GM21381 (cell line): ENCODE measurements around the gene CTBP2.

Experiments used
- ATAC-seq: cut with Tn5 transposase; IDR thresholded peaks from one replicate; pipeline ENCODE4 v1.9.1; 2021; ENCODE audit warnings: mild to moderate bottlenecking, moderate library complexity; ENCODE audit not compliant: unreplicated experiment

Gene CTBP2

DNA sequence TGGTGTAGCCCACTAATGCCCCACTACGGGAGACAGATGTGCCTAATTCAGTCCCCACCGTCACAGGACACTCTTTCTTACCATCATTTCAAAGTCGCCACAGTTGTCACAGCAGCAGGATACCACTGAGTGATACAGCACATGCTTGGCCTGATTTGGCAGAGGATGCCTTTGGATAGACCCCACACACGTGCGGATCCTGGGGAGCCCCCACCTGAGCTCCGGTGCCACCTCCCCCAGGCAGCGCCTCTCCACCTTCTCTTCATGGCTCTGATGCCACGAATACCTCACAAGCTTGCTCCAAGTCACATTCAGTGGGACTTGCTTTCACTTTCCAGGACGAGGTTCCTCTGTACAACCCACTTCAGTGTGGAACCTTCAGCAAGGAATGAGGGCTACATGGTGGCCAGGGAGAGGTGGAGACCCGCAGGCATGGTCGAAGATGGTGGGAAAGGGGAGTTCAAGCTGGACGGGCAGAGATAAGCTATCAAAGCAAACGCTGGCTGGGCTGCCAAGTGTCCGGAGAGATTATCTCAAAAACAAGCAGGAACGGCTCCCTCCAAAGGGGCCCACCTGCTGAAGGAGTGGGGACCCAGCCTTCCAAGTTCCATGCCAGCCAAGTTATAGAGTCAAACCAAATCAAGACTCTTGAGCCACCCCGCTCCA, 111.0 kb downstream of the CTBP2 start:
- ATAC-seq = no peak

DNA sequence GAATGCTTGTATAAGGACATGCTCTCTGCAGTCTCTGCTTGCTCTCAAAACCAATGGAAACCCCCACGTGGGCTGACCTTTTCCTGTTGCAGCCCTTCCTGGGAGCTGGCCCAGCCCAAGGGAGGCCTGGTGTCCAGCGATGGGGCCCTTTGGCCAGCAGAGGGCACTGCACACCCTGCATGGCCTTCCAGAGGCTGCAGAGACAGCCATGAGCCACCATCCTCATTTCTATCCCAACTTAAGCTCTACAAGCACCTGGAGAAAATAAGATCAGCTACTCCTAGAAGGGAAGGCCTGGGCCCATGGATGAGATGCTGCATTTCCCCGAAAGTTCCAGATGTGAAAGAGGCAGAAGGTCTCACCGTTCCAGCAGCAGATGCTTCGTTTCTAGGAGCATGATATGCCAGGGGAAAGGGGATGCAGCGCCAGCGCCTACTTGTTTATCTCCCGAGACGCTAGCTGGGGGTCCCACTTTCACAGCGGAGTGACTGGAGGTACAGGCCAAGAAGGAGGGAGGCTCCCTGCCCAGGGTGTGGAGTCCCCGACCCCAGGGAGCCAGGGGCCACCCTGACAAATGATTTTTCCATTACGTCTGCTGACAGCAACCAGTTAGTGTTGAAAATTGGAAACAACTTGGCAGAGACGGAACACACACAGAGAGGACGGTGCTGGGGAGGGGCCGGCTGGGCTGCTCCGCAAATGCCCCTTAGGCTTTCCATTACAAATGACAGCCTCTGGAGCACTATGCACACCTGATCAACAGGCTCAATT, 112.1 kb downstream of the CTBP2 start:
- no peak for ATAC-seq

DNA sequence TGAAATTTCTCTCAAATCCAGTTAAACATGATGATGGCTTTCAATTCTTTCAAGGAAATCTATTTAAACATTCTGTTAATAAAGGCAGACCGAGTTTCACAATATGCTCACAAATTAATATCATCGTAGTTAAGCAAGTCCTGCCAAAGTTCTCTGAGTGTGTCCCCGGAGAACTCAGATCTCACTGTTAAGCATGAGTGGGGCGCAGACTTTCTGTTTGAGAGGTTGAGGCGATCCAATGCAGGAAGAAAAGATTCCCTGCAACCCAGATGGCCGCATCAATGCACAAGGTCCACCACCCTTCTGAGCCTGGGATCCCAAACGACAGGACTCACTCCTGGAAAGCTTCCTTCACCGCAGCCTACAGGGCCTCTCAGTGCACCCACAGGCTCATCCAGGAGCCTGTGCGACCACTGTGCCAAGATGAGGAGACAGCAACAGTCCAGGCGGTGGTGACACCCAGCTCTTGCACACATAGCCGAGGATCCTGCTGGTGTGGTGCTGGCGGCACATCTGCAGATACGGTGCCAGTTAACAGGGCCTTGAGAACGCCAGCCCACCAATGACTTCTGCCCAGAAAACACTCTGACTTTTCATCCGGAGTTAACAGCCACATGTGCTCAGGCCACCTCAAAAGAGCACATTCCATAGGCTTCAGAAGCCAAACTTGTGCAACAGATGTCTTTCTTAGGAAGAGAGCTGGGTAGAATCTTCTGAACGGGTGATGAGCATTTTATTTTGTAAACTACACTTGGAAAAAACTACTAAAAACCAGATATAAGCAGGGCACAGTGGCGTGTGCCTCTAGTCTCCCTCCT, 116.3 kb downstream of the CTBP2 start:
- no peak for ATAC-seq

DNA sequence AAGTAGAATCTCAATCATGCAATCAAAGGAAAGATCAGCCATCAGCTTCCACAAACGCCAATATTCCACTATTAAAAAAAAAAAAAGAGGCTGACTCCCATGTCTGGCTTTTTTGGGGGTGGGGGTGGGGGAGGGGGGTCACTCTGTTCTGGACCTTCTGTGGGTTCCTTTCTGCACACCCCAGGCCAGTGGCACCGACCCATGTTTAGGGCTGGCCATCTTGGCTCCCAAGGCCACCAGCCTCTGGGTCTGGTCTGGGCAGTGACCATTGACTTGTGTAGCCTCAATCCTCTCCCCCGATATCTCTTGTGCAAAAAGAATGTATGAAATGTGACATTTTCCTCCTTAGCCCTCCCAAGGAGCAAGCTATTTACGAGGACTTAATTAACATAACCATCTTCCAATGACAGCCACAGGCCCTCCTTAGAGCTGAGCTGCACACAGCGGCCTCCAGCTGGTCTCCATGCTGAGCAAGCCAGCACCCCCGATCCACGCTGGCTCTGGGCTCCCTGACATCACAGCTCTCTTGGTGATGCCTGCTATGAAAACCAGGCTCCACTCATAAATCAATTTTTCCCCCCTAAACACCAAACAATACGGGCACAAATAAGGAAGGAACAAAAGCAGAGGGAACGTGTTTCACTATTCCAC, 118.4 kb downstream of the CTBP2 start:
- ATAC-seq = no peak

DNA sequence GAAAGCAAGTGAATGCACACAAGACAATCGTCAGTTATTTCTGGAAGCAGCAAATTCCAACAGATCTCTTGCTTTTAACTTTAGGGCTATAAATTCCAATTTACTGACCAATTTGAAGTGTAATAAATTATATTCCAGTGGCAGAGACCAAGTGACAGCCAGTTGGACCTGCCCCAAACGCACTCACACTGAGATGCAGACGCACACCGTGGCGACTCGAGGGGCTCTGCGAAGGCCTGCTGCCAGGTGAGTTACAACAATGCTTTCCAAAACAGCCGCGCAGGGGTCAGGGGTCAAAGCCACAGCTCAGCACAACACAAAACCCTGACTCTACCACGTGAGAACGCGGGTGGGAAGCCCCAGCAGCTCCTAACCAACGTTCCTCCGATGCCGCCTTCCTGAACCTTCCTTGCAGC, 121.0 kb downstream of the CTBP2 start:
- ATAC-seq = no peak

DNA sequence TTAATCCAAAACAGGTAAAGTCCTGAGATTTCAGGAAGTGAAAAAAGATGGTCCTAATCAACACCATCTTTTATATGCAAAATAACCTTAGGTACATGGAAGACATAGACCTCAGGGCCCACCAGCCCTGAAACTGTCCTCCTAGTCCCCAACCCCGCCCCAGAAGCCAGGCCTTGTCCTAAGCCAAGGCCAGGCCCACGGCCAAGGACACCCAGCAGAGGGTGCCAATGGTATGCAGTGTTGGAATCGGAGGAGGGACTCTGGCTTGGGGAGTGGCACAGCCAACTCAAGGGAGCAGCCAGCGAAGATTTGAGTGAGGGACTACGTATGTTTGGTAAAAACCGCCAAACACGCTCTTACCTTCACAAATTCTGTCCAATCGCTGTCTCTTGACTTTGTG, 121.7 kb downstream of the CTBP2 start:
- no peak for ATAC-seq

DNA sequence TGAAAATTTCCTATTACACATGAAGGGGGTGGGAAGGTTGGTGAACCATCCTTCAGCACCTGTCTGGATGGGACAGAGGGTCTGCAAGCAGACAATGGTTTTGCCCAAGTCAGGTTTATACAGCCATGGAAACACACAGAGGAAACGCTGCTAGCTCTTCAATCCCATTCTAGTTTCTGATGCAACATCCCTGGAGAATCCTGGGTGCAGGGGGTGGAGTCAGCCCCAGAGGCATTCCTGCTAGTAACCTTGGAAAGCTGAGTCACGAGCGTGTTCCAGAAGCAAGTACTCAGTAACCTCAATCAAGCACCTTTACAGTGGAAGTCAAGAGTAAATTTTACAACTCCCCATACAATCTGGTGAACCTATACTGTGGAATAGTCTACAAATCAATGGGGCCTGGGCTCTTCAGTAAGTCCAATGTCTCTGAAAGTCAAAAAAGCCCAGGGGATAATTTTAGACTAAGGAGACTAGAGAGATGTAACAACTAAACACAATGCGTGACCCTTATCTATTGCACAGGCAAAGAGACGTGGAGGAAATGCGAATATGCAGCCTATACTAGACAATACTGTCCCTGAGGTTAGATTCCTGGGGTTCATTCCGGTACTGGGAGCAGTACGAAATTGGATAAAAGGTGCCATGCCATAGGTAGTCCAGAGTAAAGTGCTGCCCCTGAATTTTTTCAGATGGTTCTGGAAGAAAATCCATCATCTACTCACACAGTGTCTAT, 123.1 kb downstream of the CTBP2 start:
- no peak for ATAC-seq

DNA sequence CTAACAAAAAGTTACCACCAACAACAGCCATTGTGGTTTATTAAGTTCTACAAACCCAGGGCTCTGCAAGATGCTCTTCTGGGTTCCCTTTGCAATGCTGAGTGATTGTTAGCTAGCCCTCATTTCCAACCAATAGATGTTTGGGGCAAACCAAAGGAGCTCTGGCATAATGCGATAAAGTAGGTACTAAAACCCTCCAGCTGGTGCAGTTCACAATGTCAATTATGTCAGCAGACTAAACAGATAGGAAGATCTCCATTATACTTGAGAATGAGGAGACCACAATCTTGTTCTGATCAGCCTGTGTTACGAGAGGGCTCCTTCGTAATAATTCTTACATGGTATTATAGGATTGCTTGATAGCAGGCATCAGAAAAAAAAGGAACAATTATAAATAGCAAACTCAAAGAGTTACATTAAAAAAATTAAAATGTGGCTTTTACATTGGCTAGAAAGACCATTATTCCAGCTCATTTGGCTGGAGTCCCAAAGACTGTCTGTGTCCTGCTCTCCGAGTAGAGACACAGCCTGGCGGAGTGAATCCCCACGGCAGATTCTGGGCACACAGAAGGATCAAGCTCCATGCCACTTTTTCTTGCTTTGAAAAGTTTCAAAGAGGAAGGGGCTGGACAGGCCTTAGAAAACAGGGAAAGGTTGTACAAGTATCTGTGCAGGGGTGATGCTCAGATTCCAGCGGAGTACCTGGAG, 124.6 kb downstream of the CTBP2 start:
- ATAC-seq = no peak

DNA sequence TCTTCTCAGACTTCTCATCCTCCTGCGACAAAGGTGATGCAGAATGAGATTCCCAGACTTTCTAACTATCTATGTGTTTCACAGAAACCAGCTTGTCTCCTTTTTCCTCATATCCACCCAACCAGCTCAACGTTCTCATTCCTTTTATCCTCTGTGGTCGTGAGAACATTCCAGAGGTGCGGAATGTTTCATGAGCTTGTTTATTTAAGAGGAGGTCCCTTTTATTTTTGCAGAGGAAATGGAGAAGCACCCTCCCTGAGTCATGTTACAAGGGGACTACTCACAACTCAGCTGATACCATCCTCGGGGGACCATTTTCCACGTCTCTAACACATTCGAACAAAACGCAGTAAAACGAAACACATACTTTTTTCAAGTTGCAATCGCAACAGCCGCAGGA, 125.2 kb downstream of the CTBP2 start:
- ATAC-seq = no peak

DNA sequence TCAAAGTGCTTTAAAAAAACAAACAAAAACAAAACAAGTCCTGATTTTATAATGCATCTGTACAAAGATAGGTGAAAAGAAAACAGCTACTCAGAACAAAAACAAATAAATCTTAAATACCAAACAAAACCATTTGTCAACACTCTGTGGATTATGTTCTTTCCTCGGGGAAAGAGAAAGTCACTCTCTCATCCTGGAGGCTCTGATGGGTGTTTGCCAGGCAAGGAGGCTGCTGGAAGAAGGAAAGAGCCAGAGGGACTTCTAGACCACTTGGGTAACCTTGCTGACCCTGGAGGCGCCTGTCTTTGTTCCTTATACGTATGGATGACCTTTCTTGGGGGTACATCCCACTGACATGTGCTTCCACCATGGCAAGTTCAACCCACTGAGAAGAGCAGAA, 125.7 kb downstream of the CTBP2 start:
- no peak for ATAC-seq

DNA sequence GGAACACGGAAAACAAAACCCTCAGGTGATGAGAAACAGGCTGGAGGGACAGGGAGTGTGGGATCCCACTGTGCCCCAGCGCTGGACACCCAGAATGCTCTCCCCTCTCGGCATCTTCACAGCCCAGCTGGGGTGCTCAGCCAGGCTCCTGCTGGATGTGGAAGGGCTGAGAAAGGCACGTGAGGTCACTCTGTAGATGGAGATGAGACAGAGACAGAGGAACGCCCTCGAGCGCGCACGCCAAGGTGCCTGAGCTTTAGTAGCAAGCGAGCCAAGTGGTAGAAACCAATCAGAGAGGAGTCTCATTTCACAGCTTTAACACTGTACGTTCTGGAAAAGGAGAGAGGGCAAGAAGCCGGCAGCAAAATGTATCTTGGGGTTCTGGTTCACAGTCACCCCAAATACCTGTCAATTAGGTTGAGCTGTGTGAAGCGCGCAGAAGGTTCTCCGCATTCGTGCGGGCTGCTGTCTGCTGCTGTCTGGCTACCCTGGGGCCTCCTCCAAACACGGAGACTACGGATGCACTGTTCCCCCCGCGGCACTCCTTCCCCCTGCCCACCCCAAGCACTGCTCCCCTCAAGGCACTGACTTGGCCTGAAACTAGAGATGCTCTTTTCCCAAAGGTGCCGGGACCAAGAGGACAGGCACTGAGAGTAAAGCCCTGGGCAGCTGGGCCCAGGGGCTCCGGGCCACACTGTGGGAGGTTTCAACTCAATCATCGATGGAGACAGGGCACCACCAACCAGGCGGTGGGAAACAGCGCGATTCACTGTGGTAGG, 127.0 kb downstream of the CTBP2 start:
- no peak for ATAC-seq

DNA sequence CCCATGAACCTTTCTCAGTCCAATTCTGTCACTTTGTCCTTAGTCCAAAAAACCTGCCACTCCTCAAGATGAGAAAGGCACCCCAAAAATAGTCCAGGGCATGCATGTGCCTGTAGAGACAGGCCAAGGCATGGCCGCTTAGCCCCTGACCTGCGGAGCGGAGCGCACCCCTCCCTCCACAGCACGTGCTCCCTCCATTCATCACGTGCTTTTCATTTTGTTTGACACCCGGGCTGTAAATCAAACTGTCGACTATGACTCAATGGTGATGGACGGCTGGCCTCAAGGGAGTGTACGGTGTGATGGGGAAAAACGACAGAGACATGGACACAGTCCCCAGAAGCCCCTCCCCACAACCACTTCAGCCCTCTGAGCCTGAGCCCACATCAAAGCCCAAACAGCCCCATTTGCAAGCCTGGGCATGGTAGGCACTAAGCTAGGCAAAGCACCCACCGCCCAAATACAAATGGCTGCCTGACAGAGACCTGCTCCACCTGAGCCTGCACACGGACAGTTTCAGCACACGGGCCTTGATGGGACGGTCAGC, 127.8 kb downstream of the CTBP2 start:
- ATAC-seq = no peak

DNA sequence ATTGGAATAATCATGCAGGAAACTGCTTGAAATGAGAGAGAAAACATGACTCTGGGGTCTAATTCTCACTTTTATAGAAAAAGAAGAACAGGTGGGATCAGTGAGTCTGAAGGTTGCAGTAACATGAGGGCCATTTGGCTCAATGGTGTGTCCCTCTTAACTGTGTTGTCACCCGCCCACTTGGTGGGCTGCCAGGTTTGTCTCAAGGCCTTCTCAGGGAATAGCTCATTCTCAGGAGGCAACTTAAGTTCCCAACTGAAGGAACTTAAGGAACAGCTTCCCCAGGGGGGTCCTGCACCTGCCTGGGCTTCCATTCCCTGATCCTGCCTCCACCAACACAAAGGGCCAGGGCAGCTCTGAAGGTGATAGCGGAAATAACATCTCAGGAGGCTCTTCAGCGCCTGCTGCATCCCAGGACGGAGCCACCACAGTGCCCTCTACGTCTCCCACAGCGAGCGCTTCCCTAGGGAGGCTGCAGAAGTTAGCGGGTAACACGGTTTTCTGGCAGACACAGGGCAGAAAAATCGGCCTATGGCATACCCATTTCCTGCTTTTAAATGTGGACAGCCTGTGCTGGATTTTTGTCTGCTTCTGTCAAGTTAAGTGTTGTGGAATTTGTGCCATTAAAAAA, 129.7 kb downstream of the CTBP2 start:
- no peak for ATAC-seq

DNA sequence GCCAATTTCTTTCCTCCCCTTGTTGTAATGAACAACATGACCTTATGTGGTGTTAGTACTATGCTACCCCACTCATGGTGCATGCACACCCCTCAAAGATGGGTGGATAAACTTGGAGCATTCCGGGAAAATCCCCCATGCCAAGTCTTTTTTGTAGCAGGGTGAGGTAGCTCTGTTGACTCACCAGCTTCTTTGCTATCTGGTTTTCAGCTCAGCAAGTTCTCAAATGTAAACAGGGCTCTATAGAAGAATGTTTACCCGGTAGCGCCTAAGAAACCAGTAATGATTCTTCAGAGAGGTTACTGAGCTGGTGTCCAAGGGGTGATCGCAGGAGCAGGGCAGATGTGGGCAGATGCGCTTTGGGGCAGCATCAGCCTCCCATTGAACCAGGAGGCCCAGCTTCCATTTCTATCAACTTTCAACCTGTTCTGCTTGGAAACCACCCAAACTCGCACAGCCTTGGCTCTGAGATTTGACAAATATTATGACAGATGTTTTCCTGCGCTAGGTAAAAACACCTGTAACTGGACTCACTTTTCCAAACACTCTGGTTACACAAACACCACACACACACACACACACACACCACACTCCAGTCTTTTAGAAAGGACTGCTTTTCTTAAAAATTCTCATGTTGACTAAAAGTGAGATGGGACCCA, 130.7 kb downstream of the CTBP2 start:
- no peak for ATAC-seq

DNA sequence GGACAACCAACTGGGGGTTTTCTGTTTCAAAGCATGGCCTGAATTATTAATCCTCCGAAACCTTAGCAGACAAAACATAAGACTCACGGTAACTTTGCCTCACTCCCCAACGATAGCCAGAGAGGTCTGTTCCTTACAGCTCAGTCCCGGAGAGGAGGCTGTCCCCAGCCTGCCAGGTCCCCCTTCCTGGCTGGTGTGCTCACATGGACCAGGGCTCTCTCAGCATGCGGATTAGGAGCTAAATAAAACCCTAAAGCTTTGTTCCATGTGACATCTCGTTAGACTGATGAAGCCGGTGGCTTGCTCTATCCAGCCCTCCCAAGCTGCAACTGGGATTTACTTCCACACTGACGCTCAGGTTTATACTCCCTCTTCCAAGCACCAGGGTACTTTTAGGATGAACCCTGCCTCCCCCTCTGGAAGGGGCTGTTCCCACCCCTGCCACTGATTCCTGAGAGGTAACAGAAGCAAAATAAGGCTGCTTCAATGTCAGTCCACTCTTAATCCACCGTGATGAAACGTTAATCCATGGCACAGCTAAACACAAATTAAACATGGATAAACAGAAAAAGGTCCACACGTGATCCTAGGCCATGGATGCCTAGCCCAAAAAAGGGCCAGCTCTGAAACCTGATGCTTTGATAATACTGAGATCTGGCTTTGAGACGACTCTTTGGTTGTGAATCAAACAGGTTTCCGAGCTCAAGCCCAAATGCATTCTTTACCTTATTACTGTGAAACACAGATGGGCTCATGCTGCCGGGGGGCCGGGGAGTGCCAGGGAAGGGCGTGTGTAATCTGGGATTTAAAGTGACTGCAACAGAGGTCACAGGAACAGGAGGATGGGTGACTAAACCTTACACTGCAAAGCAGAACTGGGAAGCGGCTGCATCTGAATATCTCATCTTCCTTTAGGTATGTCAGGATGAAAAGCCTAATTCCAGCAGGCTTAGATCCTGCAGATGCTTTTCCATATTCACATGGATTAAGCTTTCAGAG, 132.2 kb downstream of the CTBP2 start:
- ATAC-seq = no peak

DNA sequence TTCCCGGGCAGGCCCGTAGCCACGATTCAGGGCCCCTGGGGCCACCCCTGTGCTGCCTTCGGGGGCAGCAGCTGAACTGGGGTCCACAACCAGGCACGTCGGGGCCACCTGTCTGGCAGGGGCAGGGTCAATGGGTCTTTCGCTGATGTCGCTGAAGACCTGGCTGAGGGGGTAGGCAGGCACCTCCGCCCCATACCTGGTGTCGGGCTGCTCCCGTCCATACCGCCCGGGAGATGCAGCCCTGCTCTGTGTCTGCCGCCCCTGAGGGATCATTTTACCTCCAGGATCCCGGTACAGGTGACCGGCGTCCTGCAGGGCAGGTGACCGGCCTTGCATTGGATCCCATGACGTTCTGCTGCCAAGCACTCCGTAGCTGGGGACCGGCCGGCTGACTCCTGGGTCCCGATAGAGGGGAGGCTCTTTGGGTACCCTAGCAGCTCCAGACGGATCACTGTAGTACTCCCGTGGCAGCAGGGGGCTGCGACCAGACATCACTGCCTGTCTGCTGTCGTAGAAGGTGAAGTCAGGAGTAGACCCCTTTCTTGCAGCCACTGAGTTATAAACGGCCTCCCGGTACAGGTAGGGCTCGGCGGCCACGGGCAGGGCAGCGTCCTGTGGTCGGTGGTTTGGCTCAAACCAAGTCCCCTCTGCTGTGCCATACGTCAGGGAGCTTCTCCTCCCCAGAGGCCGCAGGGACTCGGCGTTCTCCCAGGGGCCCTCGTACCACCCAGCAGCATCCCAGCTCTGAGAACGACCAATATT, 133.2 kb downstream of the CTBP2 start:
- ATAC-seq = no peak
